Measurements from ENCODE around the gene SPATA18.

The SPATA18 gene

GRCh38 chr4:52012651-52013050, 38.5 kb upstream of the SPATA18 start:
- H3K9me3 ChIP-seq (ENCODE audit: insufficient read depth, low read length) = no peaks in the 10 kb centered on the region

GRCh38 chr4:52014903-52015302, 36.2 kb upstream of the SPATA18 start:
- Histone ChIP-seq H3K9ac (ENCODE audit: low read length) (no peak overlapping the region), H3K27ac (ENCODE audit: low read depth, low read length) (no peak overlapping the region), H3F3A (ENCODE audit: insufficient read depth) (no peaks in the 10 kb centered on the region), H3K79me2 (ENCODE audit: insufficient read depth, low read length) (no peaks in the 10 kb centered on the region), H3K4me3 (ENCODE audit: insufficient read depth, low read length, poor library complexity, severe bottlenecking) (no peak overlapping the region), H3K27me3 (ENCODE audit: low read length) (no peaks in the 10 kb centered on the region), H3K4me2 (ENCODE audit: low read depth, low read length, poor library complexity, severe bottlenecking) (no peak overlapping the region), H3K9me2 (replicated peaks; ENCODE audit: insufficient read depth, low read length) (no peaks in the 10 kb centered on the region), H3K9me3 (ENCODE audit: insufficient read depth, low read length) (no peaks in the 10 kb centered on the region), H3K36me3 (ENCODE audit: low read length) (no peaks in the 10 kb centered on the region), H4K20me1 (ENCODE audit: low read depth, low read length) (no peaks in the 10 kb centered on the region), H2AFZ (ENCODE audit: low read depth, low read length, severe bottlenecking) (no peak overlapping the region)
- TF ChIP-seq EZH2phosphoT487 (conservative IDR thresholded peaks at IDR 0.05; ENCODE audit: low read length) = no peak
- no peak for TF ChIP-seq CTCF (IDR thresholded peaks at IDR 0.05; ENCODE audit: insufficient read depth, low read length, poor library complexity, severe bottlenecking)

More at GRCh38 chr4:52012651-52013050, 38.5 kb upstream of the SPATA18 start:
- no peak overlapping the region for H3K9ac ChIP-seq (ENCODE audit: low read length)
- H3K27me3 ChIP-seq (ENCODE audit: low read length) = no peaks in the 10 kb centered on the region
- no peak overlapping the region for H3K27ac ChIP-seq (ENCODE audit: low read depth, low read length)
- H2AFZ ChIP-seq (ENCODE audit: low read depth, low read length, severe bottlenecking) = no peak overlapping the region
- TF ChIP-seq EZH2phosphoT487 (conservative IDR thresholded peaks at IDR 0.05; ENCODE audit: low read length) (no peak), CTCF (IDR thresholded peaks at IDR 0.05; ENCODE audit: insufficient read depth, low read length, poor library complexity, severe bottlenecking) (no peak)
- H4K20me1 ChIP-seq (ENCODE audit: low read depth, low read length) = no peaks in the 10 kb centered on the region
- no peaks in the 10 kb centered on the region for H3K9me2 ChIP-seq (replicated peaks; ENCODE audit: insufficient read depth, low read length)
- H3K4me3 ChIP-seq (ENCODE audit: insufficient read depth, low read length, poor library complexity, severe bottlenecking) = no peak overlapping the region
- no peaks in the 10 kb centered on the region for H3K36me3 ChIP-seq (ENCODE audit: low read length)
- no peaks in the 10 kb centered on the region for H3K79me2 ChIP-seq (ENCODE audit: insufficient read depth, low read length)
- H3F3A ChIP-seq (ENCODE audit: insufficient read depth) = no peaks in the 10 kb centered on the region
- H3K4me2 ChIP-seq (ENCODE audit: low read depth, low read length, poor library complexity, severe bottlenecking) = no peak overlapping the region

GRCh38 chr4:52015366-52015765, 35.7 kb upstream of the SPATA18 start:
- H3K27ac ChIP-seq (ENCODE audit: low read depth, low read length) = no peak overlapping the region
- no peaks in the 10 kb centered on the region for H3K9me3 ChIP-seq (ENCODE audit: insufficient read depth, low read length)
- H3K4me2 ChIP-seq (ENCODE audit: low read depth, low read length, poor library complexity, severe bottlenecking) = no peak overlapping the region
- H3K4me3 ChIP-seq (ENCODE audit: insufficient read depth, low read length, poor library complexity, severe bottlenecking) = no peak overlapping the region
- H3K27me3 ChIP-seq (ENCODE audit: low read length) = no peaks in the 10 kb centered on the region
- no peaks in the 10 kb centered on the region for H3K9me2 ChIP-seq (replicated peaks; ENCODE audit: insufficient read depth, low read length)
- no peak overlapping the region for H3K9ac ChIP-seq (ENCODE audit: low read length)
- no peak overlapping the region for H2AFZ ChIP-seq (ENCODE audit: low read depth, low read length, severe bottlenecking)
- no peaks in the 10 kb centered on the region for H3F3A ChIP-seq (ENCODE audit: insufficient read depth)
- no peaks in the 10 kb centered on the region for H4K20me1 ChIP-seq (ENCODE audit: low read depth, low read length)
- no peak for TF ChIP-seq CTCF (IDR thresholded peaks at IDR 0.05; ENCODE audit: insufficient read depth, low read length, poor library complexity, severe bottlenecking)
- TF ChIP-seq EZH2phosphoT487 (conservative IDR thresholded peaks at IDR 0.05; ENCODE audit: low read length) = no peak
- no peaks in the 10 kb centered on the region for H3K79me2 ChIP-seq (ENCODE audit: insufficient read depth, low read length)
- H3K36me3 ChIP-seq (ENCODE audit: low read length) = no peaks in the 10 kb centered on the region
